Fibroblast of villous mesenchyme (primary cell): ENCODE measurements around the gene IMP3. TPM values are rescaled to one million over a fixed set of nuclear protein-coding genes. Genes with fewer than 3 reads are reported as not detected.

Source experiments
- DNase-seq: peaks from one replicate; pipeline ENCODE4 v3.0.0-alpha.2; 2010; ENCODE audit warnings: low read depth
- H3K4me3 ChIP-seq: 2 replicates; pipeline ENCODE4 v1.5.1; 2011; ENCODE audit warnings: low read depth, mild to moderate bottlenecking, low read length
- total RNA-seq: library from RNA; depleted of rRNA; stranded (reverse); fragments of >200 nt; gene quantifications from 2 replicates; pipeline ENCODE4 v1.2.3, GENCODE V29; 2012
- TF ChIP-seq, protein P1 (sequence below): IDR thresholded peaks from 2 replicates; pipeline ENCODE4 v1.5.1; 2012; ENCODE audit warnings: low read depth, mild to moderate bottlenecking, low read length; ENCODE audit not compliant: insufficient read depth

IMP3 gene
- total RNA-seq, 1 donor: 42.3 TPM

DNA sequence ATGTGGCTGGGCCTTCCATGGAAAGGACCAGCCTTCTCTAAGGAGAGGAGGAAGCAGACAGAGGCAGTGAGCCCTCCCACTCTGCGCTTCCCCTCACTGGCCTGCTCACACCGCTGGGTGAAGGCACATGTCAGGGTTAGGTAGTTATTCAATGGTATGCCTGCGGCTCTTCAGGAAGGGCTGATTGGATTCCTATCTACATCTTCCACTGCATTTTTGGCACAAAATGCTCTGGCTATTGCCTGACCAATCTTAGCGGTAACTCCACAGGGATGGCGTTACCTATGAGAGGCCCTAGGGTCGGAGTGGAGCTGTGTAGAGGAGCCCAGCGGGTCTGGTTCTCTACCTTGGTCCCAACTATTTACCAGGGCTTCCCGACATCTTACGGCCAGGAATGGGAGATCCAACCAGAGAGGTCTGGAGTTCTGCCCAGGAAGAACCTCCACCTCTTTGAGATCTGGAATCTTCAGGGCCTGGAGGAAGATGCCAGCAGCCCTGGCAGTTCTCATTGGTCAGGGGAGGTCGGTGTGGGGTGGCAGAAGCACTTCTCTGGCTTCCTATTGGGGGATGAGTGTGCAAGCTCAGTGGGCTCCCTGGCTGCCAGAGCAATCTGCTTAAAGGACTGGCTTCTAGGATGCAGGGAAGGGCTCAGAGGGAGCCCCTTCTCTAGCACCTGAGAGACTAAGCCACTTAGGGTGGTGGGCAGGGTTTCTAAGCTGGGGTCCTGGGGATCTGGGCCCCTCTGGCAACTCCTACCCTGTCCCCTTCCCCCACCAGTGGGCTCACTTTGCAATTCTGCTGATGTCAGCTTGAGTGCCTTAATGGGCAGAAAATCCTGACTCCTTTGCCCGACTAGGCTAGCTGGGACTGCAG, 31.9 kb upstream of the IMP3 start:
- TF ChIP-seq, protein P1, sequence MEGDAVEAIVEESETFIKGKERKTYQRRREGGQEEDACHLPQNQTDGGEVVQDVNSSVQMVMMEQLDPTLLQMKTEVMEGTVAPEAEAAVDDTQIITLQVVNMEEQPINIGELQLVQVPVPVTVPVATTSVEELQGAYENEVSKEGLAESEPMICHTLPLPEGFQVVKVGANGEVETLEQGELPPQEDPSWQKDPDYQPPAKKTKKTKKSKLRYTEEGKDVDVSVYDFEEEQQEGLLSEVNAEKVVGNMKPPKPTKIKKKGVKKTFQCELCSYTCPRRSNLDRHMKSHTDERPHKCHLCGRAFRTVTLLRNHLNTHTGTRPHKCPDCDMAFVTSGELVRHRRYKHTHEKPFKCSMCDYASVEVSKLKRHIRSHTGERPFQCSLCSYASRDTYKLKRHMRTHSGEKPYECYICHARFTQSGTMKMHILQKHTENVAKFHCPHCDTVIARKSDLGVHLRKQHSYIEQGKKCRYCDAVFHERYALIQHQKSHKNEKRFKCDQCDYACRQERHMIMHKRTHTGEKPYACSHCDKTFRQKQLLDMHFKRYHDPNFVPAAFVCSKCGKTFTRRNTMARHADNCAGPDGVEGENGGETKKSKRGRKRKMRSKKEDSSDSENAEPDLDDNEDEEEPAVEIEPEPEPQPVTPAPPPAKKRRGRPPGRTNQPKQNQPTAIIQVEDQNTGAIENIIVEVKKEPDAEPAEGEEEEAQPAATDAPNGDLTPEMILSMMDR: no peak
- DNase-seq: no peak
- no peak overlapping the region for H3K4me3 ChIP-seq

DNA sequence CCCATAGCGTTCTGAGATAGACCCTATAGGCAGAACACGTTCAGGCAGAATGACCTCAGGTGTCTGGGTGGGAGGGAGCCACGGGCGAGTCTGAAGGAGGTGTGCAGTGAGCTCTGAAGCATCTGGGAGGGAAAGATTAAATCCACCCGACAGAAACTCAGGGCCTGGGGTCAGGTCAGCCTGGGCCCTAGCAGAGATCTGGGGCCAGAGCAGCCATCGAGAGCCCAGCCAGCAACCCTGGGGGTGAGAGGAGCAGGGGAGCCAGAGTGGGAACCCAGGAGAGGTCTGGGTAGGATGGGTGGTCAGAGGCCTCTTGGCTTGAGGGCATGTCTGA, 29.8 kb upstream of the IMP3 start:
- TF ChIP-seq, protein P1: no peak
- no peak overlapping the region for H3K4me3 ChIP-seq
- DNase-seq: no peak

DNA sequence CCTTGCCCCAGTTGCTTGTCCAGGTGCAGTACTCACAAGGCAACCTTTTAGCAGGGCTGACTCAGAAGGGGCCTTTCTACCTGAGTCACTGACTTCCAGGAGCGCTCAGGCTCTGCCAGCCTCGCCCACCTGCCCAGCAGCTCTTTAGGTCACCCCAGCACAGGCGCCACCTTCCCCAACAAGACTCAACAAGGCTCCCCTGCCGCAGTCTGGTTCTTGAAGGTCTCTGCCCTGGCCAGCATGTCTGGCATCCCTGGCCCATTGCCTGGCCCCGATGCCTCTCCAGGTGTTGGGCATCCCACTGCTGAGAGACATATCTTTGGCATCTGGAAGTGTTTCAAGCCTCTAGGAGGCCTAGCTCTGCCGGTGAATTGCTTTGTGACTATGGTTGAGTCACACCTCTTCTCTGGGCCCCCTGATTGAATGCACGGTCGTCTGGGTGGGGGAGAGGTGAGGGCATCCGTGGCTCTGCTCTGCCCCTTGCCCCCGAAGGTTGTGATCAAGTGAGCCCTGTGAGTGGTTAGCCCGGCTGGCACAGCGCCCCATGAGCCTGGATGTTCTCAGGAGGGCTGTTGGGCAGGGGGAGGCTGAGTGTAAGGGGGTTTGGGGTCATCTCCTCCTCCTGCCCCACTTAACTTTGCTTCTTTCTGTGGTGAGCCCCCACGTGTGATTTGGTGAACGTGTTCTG, 29.3 kb upstream of the IMP3 start:
- no peak for DNase-seq
- H3K4me3 ChIP-seq: no peak overlapping the region
- TF ChIP-seq, protein P1: no peak

DNA sequence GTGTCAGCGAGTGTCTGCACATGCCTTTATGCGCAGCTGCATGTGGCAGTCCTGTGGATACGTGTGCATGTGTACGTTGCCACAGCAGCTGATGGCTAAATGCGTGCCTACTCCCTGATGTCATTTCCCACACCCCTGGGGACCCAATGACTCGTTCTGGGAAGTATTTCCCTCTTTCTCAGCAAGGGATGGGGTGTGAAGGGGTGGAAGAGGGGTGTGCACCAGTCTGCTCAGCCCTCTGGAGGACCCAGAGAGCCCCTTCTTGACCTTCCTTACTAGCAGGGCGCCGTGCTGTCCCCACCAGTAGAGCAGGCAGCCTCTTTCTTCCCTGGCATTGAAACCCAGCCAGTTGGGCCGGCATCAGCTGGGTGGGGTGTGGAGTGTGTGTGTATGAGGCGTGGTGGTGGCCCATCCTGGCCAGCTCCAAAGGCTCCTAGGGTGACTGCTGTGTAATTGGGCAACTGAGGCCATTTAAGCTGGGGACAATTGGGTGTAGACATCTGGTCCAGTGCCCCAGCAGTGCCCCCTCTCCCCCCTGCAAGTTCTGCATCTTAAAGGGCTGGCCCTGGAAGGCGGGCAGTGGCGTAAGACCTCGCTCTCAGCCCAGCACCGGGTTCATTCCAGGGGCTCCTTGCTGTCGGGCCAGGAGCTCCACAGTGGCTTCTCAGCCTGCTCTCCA, 26.9 kb upstream of the IMP3 start:
- TF ChIP-seq, protein P1: no peak
- peak; percentile 97 for DNase-seq
- no peak overlapping the region for H3K4me3 ChIP-seq

DNA sequence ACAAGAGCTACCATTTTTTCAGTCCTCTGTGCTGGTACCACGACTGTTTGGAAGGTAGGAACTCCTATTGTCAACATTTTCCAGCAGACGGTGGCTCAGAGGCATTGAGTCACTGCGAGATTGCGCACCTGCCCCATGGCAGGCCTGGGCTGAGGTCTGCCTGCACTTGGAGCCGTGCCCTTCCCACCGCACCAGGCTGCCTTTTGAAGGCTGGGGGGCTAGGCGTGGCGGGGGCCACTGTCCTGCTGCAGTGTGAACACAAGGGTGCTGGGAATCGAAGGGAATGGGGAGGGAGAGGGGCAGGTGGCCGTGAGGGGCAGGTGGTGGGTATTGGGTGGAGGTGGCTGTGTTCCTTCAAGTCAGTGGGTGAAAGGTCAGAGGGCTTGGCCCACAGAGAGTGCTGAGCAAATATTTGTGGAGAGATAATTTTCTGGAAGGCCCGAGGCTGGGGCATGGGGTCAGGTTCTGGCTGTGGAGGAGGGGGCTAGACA, 24.0 kb upstream of the IMP3 start:
- TF ChIP-seq, protein P1: no peak

DNA sequence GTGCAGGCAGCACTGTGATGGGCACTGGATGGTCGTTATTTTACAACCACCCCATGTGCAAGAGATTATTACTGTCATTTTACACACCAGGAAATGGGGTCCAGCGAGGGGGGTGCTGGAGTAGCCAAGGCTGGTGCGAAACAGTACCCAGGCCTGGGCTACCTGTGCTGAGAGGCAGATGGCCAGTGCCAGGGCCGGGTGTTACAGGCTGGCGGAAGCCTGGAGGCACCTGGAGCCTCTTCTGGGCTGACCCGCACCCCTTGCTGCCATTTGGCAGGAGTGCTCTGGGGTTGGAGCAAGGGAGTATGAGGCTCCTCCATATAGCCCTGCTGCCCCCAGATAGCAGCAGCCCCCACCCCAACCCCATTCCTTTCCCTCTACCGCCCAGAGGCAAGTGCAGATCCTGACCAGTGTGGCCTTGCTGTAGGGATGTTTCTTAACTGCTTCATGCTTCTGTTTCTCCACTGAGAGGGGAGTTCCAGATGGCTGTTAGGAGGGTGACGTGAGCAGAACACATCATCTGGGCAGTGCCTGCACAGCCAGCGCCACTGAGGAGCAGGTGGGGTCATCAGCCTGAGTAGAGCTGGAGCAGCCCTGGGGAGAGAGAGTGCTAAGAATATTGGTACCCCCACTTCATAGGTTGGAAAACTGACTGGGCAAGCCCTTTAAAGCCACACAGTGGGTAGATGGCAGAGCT, 22.9 kb upstream of the IMP3 start:
- DNase-seq: no peak
- H3K4me3 ChIP-seq: no peak overlapping the region
- TF ChIP-seq, protein P1: no peak

More for the DNA sequence above, 24.0 kb upstream of the IMP3 start:
- no peak overlapping the region for H3K4me3 ChIP-seq
- no peak for DNase-seq
